Neural progenitor cell (in vitro differentiated cells): ENCODE measurements around the gene RAB31.

Source experiments
- EZH2 ChIP-seq: fragments of 200-600 bp; sonication (generic); IDR thresholded peaks from 2 replicates; pipeline ENCODE4 v1.6.1; 2017; ENCODE audit warnings: antibody characterized with exemption, mild to moderate bottlenecking, moderate library complexity
- EZH2phosphoT487 ChIP-seq: fragments of 200-600 bp; sonication (generic); IDR thresholded peaks from 2 replicates; pipeline ENCODE4 v1.6.1; 2017; ENCODE audit warnings: antibody characterized with exemption
- TF ChIP-seq, protein P1 (sequence below): fragments of 200-600 bp; sonication (generic); IDR thresholded peaks from 2 replicates; pipeline ENCODE4 v1.5.1; 2017; ENCODE audit warnings: antibody characterized with exemption, mild to moderate bottlenecking

GRCh38 chr18:9721893-9722550 lies 13.9 kb downstream of the RAB31 start:
- TF ChIP-seq, protein P1, sequence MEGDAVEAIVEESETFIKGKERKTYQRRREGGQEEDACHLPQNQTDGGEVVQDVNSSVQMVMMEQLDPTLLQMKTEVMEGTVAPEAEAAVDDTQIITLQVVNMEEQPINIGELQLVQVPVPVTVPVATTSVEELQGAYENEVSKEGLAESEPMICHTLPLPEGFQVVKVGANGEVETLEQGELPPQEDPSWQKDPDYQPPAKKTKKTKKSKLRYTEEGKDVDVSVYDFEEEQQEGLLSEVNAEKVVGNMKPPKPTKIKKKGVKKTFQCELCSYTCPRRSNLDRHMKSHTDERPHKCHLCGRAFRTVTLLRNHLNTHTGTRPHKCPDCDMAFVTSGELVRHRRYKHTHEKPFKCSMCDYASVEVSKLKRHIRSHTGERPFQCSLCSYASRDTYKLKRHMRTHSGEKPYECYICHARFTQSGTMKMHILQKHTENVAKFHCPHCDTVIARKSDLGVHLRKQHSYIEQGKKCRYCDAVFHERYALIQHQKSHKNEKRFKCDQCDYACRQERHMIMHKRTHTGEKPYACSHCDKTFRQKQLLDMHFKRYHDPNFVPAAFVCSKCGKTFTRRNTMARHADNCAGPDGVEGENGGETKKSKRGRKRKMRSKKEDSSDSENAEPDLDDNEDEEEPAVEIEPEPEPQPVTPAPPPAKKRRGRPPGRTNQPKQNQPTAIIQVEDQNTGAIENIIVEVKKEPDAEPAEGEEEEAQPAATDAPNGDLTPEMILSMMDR: no peak
- TF ChIP-seq EZH2 (no peak), EZH2phosphoT487 (no peak)
